SK-N-SH (cell line): ENCODE measurements around the gene LAPTM4A. TPM values are rescaled to one million over a fixed set of nuclear protein-coding genes. Genes with fewer than 3 reads are reported as not detected.

Experiments
- CTCF ChIA-PET: fragments of 300-600, 350-600 bp; formaldehyde crosslinking; extraction: SDS; loops from one replicate; lab custom pipeline; 2021; lab: Yijun Ruan, JAX
- POLR2A ChIA-PET: fragments of 350-600 bp; sonication (Branson Sonifier 250); formaldehyde crosslinking; extraction: SDS; loops from one replicate; lab custom pipeline; 2020; ENCODE audit warnings: antibody characterized with exemption, inconsistent platforms; lab: Yijun Ruan, JAX
- DNase-seq: peaks from one replicate; pipeline ENCODE4 v3.0.0; 2012
- H2AFZ ChIP-seq: fragments of 200-600 bp; sonication (generic); 2 replicates; pipeline ENCODE4 v1.8.1; 2016; ENCODE audit warnings: antibody characterized with exemption, mild to moderate bottlenecking, low read depth
- H3F3A ChIP-seq: fragments of 200-600 bp; sonication (generic); replicated peaks from 2 replicates; pipeline ENCODE3; 2016; ENCODE audit warnings: antibody characterized with exemption, mild to moderate bottlenecking; ENCODE audit not compliant: insufficient read depth
- H3K27ac ChIP-seq, 2 experiments: fragments of 200-500 bp in 1 of 2; fragments of 200-600 bp in 1 of 2; sonication (Bioruptor generic) in 1 of 2; sonication (generic), shearing (Covaris generic) in 1 of 2; 2 replicates each; pipeline versions ENCODE4 v1.5.1 to v1.6.1; 2014 to 2016; ENCODE audit warnings: low read depth in 2 of 2, inconsistent platforms in 1 of 2, low read length in 1 of 2, mild to moderate bottlenecking in 1 of 2, mixed read lengths in 1 of 2
- H3K27me3 ChIP-seq: fragments of 200-600 bp; sonication (generic), shearing (Covaris generic); 2 replicates; pipeline ENCODE4 v1.6.1; 2016; ENCODE audit warnings: mixed run types; ENCODE audit not compliant: insufficient read depth
- H3K36me3 ChIP-seq, 2 experiments: fragments of 200-500 bp in 1 of 2; fragments of 200-600 bp in 1 of 2; sonication (Bioruptor generic) in 1 of 2; sonication (generic) in 1 of 2; replicated peaks in 1 of 2; 2 replicates each; pipeline versions ENCODE3 to v1.5.1; 2014 to 2016; ENCODE audit warnings: low read length in 1 of 2, mild to moderate bottlenecking in 1 of 2; ENCODE audit not compliant: insufficient read depth in 2 of 2, control insufficient read depth in 1 of 2
- H3K4me1 ChIP-seq, 2 experiments: fragments of 200-500 bp in 1 of 2; fragments of 200-600 bp in 1 of 2; sonication (Bioruptor generic) in 1 of 2; sonication (generic), shearing (Covaris generic) in 1 of 2; 2 replicates each; pipeline versions ENCODE4 v1.5.1 to v1.6.1; 2014 to 2016; ENCODE audit warnings: low read depth in 1 of 2, low read length in 1 of 2, mixed run types in 1 of 2; ENCODE audit not compliant: insufficient read depth in 2 of 2, control insufficient read depth in 1 of 2
- H3K4me2 ChIP-seq: fragments of 200-600 bp; sonication (generic), shearing (Covaris generic); 2 replicates; pipeline ENCODE4 v1.6.1; 2017; ENCODE audit warnings: mixed run types
- H3K4me3 ChIP-seq, 2 experiments: fragments of 200-500 bp in 1 of 2; fragments of 200-600 bp in 1 of 2; sonication (Bioruptor generic) in 1 of 2; sonication (generic), shearing (Covaris generic) in 1 of 2; 2 replicates each; pipeline versions ENCODE4 v1.5.1 to v1.8.1; 2014 to 2016; ENCODE audit warnings: low read depth in 2 of 2, inconsistent platforms in 1 of 2, low read length in 1 of 2, mild to moderate bottlenecking in 1 of 2, mixed read lengths in 1 of 2, moderate library complexity in 1 of 2
- H3K79me2 ChIP-seq: fragments of 200-600 bp; sonication (generic); 2 replicates; pipeline ENCODE4 v1.8.1; 2017; ENCODE audit warnings: mild to moderate bottlenecking; ENCODE audit not compliant: insufficient read depth
- H3K9ac ChIP-seq: fragments of 200-600 bp; sonication (generic); 2 replicates; pipeline ENCODE4 v1.6.1; 2017; ENCODE audit warnings: mixed run types
- H3K9me2 ChIP-seq: fragments of 200-600 bp; sonication (generic); 2 replicates; pipeline ENCODE4 v1.6.1; 2017; ENCODE audit warnings: mixed run types
- H3K9me3 ChIP-seq: fragments of 200-600 bp; sonication (generic); 2 replicates; pipeline ENCODE4 v1.6.1; 2017; ENCODE audit warnings: mixed run types, mild to moderate bottlenecking, moderate library complexity
- H4K20me1 ChIP-seq: fragments of 200-600 bp; sonication (generic); 2 replicates; pipeline ENCODE4 v1.6.1; 2017; ENCODE audit warnings: mild to moderate bottlenecking, mixed run types; ENCODE audit not compliant: insufficient read depth
- CHD2 ChIP-seq: fragments of 150-350 bp; IDR thresholded peaks from 2 replicates; pipeline ENCODE4 v1.6.1; 2018; ENCODE audit warnings: low read length; ENCODE audit not compliant: partially characterized antibody
- EP300 ChIP-seq, 2 experiments: IDR thresholded peaks; 2 replicates each; pipeline versions ENCODE4 v1.4.0 to v1.6.1; 2012; ENCODE audit warnings: borderline replicate concordance in 1 of 2, low read depth in 1 of 2, low read length in 1 of 2
- EZH2phosphoT487 ChIP-seq: fragments of 200-600 bp; sonication (generic); IDR thresholded peaks from 2 replicates; pipeline ENCODE4 v1.6.1; 2017; ENCODE audit warnings: low read depth, mixed run types, mild to moderate bottlenecking, antibody characterized with exemption, moderate library complexity, borderline replicate concordance
- FOSL2 ChIP-seq: IDR thresholded peaks from 2 replicates; pipeline ENCODE4 v1.4.0; 2012; ENCODE audit warnings: low read depth, mild to moderate bottlenecking, moderate library complexity, borderline replicate concordance
- GATA2 ChIP-seq: sonication (generic); formaldehyde crosslinking; IDR thresholded peaks from 2 replicates; pipeline ENCODE4 v1.5.0; 2020; ENCODE audit warnings: mild to moderate bottlenecking, missing genetic modification reagents
- IRF3 ChIP-seq: fragments of 150-350 bp; IDR thresholded peaks from 2 replicates; pipeline ENCODE4 v1.6.1; 2016; ENCODE audit warnings: mild to moderate bottlenecking, low read depth, low read length
- MEF2A ChIP-seq: IDR thresholded peaks from 2 replicates; pipeline ENCODE4 v1.4.0; 2012; ENCODE audit warnings: low read depth, borderline replicate concordance
- PBX3 ChIP-seq: IDR thresholded peaks from 2 replicates; pipeline ENCODE4; 2012
- POLR2AphosphoS5 ChIP-seq: IDR thresholded peaks from 2 replicates; pipeline ENCODE4 v1.6.1; 2012; ENCODE audit warnings: low read depth, low read length
- RCOR1 ChIP-seq: fragments of 150-350 bp; IDR thresholded peaks from 2 replicates; pipeline ENCODE4 v1.6.1; 2017; ENCODE audit warnings: antibody characterized with exemption, low read length
- REST ChIP-seq: IDR thresholded peaks from 2 replicates; pipeline ENCODE4 v1.6.1; 2012; ENCODE audit warnings: mild to moderate bottlenecking, low read depth, low read length, moderate library complexity
- RXRA ChIP-seq: IDR thresholded peaks from 2 replicates; pipeline ENCODE4 v1.4.0; 2012; ENCODE audit warnings: low read depth, mild to moderate bottlenecking, borderline replicate concordance
- SIN3A ChIP-seq: IDR thresholded peaks from 2 replicates; pipeline ENCODE4 v1.6.1; 2012; ENCODE audit warnings: low read depth, mild to moderate bottlenecking, low read length, moderate library complexity, borderline replicate concordance
- SMC3 ChIP-seq: IDR thresholded peaks from 2 replicates; pipeline ENCODE4 v1.6.1; 2012; ENCODE audit warnings: low read depth, low read length, improper control_type of control experiment
- USF2 ChIP-seq: fragments of 150-350 bp; IDR thresholded peaks from 2 replicates; pipeline ENCODE4 v1.6.1; 2017; ENCODE audit warnings: antibody characterized with exemption, low read length, low read depth, borderline replicate concordance
- YY1 ChIP-seq: IDR thresholded peaks from 2 replicates; pipeline ENCODE4 v1.4.0; 2012; ENCODE audit warnings: low read depth, mild to moderate bottlenecking
- ZBTB33 ChIP-seq: IDR thresholded peaks from 2 replicates; pipeline ENCODE4 v1.4.0; 2012; ENCODE audit warnings: low read depth, borderline replicate concordance
- WGBS: methylation state at CpG from one replicate; pipeline ENCODE4 v1.1.6; 2017; ENCODE audit warnings: low lambda C conversion rate; 5-methylcytosine and 5-hydroxymethylcytosine counted together
- polyA plus RNA-seq, 3 experiments: library from polyadenylated mRNA; depleted of rRNA; stranded (reverse); fragments of >200 nt; gene quantifications; 2 replicates each; pipeline ENCODE4 v1.2.3, GENCODE V29; 2012

Gene LAPTM4A
- polyA plus RNA-seq, 1 of the 3 experiments (the other 2 are of a cell fraction): 306 TPM

- POLR2A ChIA-PET: interaction anchor here (0.7 to 2.1 kb wide), 2 partner anchors 10 kb away, joined by 3 to 5 read pairs; partner anchors contain the start of gene LAPTM4A
Measured at GRCh38 chr2:20061476-20061875, 10.0 kb upstream of the LAPTM4A start.

GRCh38 chr2:20060106-20060505 lies 8.7 kb upstream of the LAPTM4A start:
- ChIA-PET POLR2A (no interaction called here), CTCF (interaction anchor here (0.7 to 3.7 kb wide), 3 partner anchors 11 to 69 kb away, joined by 3 to 21 read pairs (median 3); no protein-coding TSS in a partner anchor)
- no peak for DNase-seq
- TF ChIP-seq SIN3A: no peak
- TF ChIP-seq USF2: no peak
- TF ChIP-seq FOSL2: no peak
- no peak for TF ChIP-seq REST
- no peak for TF ChIP-seq IRF3
- no peak for TF ChIP-seq SMC3
- no peak for TF ChIP-seq MEF2A
- no peak for TF ChIP-seq POLR2AphosphoS5
- no peak for TF ChIP-seq YY1
- TF ChIP-seq GATA2 (CRISPR knock-in tag): no peak
- TF ChIP-seq EZH2phosphoT487: no peak
- no peak for TF ChIP-seq ZBTB33

More at GRCh38 chr2:20061476-20061875, 10.0 kb upstream of the LAPTM4A start:
- H3K36me3 ChIP-seq: no peaks in the 10 kb centered on the region
- H3F3A ChIP-seq: peaks cover 15% of the 10 kb centered on the region
- no peaks in the 10 kb centered on the region for H3K9me2 ChIP-seq
- peaks cover 8 to 10% of the 10 kb centered on the region in 2 experiments for H3K4me1 ChIP-seq
- TF ChIP-seq CHD2: no peak
- TF ChIP-seq RCOR1: no peak
- TF ChIP-seq EP300 (IDR thresholded peaks at IDR 0.05; ENCODE audit: borderline replicate concordance in 1 of 2, low read depth in 1 of 2, low read length in 1 of 2): no peak
- TF ChIP-seq YY1: no peak
- TF ChIP-seq RXRA: no peak
- TF ChIP-seq PBX3: no peak
- TF ChIP-seq MEF2A: no peak
- TF ChIP-seq, all 33 proteins: peak for 0
- no peak overlapping the region for H3K9ac ChIP-seq
- no peak overlapping the region for H3K4me2 ChIP-seq
- H3K79me2 ChIP-seq: no peaks in the 10 kb centered on the region
- no peak for DNase-seq
- no peak overlapping the region for H2AFZ ChIP-seq
- 84% methylated on average over 3 of the region's 3 CpGs for WGBS
- no peaks in the 10 kb centered on the region for H3K9me3 ChIP-seq
- no peaks in the 10 kb centered on the region for H3K27me3 ChIP-seq
- H3K4me3 ChIP-seq: no peak overlapping the region
- CTCF ChIA-PET: interaction anchor here (1.2 to 3.7 kb wide), 5 partner anchors 10 to 46 kb away, joined by 3 to 21 read pairs (median 3); no protein-coding TSS in a partner anchor
- H3K27ac ChIP-seq: no peak overlapping the region
- no peaks in the 10 kb centered on the region for H4K20me1 ChIP-seq

More at GRCh38 chr2:20060106-20060505, 8.7 kb upstream of the LAPTM4A start:
- H3K79me2 ChIP-seq: no peaks in the 10 kb centered on the region
- H3K9me3 ChIP-seq: no peaks in the 10 kb centered on the region
- WGBS: 97% methylated on average over 1 of the region's 1 CpG
- H3K9me2 ChIP-seq: no peaks in the 10 kb centered on the region
- no peak overlapping the region for H2AFZ ChIP-seq
- H3K4me3 ChIP-seq: no peak overlapping the region
- H3K4me1 ChIP-seq: no peaks in the 10 kb centered on the region; a peak in 1 of 4 replicates
- H3K27ac ChIP-seq: no peak overlapping the region
- H4K20me1 ChIP-seq: no peaks in the 10 kb centered on the region
- H3K4me2 ChIP-seq: no peak overlapping the region
- H3K27me3 ChIP-seq: no peaks in the 10 kb centered on the region
- no peaks in the 10 kb centered on the region for H3K36me3 ChIP-seq
- H3K9ac ChIP-seq: no peak overlapping the region
- H3F3A ChIP-seq: peaks cover 4% of the 10 kb centered on the region
